HL-60 (cell line): Measurements from ENCODE around the gene LAMA4.

Experiments used
- DNase-seq, 2 experiments: peaks; one replicate each; pipeline ENCODE4 v3.0.0-alpha.2; 2010 to 2020; ENCODE audit warnings: low read depth in 1 of 2, low spot score in 1 of 2
- H3K27ac ChIP-seq: fragments of 250-450 bp; sonication (Bioruptor Pico); replicated peaks from 2 replicates; pipeline ENCODE4 v1.5.1; 2020; ENCODE audit warnings: mild to moderate bottlenecking, moderate library complexity
- H3K27me3 ChIP-seq: fragments of 250-450 bp; sonication (Bioruptor Pico); 2 replicates; pipeline ENCODE4 v1.5.1; 2021; ENCODE audit warnings: mild to moderate bottlenecking, moderate library complexity; ENCODE audit not compliant: insufficient read depth, poor library complexity, severe bottlenecking
- H3K4me3 ChIP-seq: replicated peaks from 2 replicates; pipeline ENCODE4 v1.5.1; 2011; ENCODE audit warnings: mild to moderate bottlenecking, control low read depth, low read length; ENCODE audit not compliant: insufficient read depth
- GABPA ChIP-seq: IDR thresholded peaks from 2 replicates; pipeline ENCODE4 v1.6.1; 2012; ENCODE audit warnings: low read depth
- POLR2AphosphoS5 ChIP-seq: IDR thresholded peaks from 2 replicates; pipeline ENCODE4 v1.6.1; 2012; ENCODE audit warnings: low read depth
- SPI1 ChIP-seq: IDR thresholded peaks from 2 replicates; pipeline ENCODE4 v1.6.1; 2012; ENCODE audit warnings: low read depth, mild to moderate bottlenecking, borderline replicate concordance
- TF ChIP-seq, protein P1 (sequence below): IDR thresholded peaks from 2 replicates; pipeline ENCODE4 v1.6.1; 2012; ENCODE audit warnings: low read depth; ENCODE audit not compliant: insufficient replicate concordance
- TF ChIP-seq, protein P2 (sequence below): IDR thresholded peaks from one replicate; pipeline ENCODE4 v1.5.1; 2011; ENCODE audit warnings: low read length, control low read depth, inconsistent platforms; ENCODE audit not compliant: insufficient read depth

The LAMA4 gene

DNA sequence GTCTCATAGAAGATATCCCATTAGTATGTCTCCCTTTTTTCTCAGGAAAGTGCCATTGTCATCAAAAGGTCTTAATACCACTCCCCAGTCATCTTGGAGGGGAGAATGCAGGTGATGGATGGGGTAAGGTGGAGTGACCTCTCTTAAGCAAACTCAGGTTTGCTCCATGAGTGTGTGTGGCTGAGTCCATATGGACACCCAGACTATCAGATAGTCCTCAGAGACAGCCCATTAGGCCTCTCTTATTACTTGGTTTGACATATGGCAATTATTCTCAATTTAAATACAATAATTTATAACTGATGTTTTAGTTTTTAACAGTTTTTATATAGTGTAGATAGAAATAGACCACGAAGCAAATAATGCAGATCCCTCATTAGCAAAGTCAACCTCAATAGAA is 23.2 kb downstream of the LAMA4 start:
- TF ChIP-seq, protein P1, sequence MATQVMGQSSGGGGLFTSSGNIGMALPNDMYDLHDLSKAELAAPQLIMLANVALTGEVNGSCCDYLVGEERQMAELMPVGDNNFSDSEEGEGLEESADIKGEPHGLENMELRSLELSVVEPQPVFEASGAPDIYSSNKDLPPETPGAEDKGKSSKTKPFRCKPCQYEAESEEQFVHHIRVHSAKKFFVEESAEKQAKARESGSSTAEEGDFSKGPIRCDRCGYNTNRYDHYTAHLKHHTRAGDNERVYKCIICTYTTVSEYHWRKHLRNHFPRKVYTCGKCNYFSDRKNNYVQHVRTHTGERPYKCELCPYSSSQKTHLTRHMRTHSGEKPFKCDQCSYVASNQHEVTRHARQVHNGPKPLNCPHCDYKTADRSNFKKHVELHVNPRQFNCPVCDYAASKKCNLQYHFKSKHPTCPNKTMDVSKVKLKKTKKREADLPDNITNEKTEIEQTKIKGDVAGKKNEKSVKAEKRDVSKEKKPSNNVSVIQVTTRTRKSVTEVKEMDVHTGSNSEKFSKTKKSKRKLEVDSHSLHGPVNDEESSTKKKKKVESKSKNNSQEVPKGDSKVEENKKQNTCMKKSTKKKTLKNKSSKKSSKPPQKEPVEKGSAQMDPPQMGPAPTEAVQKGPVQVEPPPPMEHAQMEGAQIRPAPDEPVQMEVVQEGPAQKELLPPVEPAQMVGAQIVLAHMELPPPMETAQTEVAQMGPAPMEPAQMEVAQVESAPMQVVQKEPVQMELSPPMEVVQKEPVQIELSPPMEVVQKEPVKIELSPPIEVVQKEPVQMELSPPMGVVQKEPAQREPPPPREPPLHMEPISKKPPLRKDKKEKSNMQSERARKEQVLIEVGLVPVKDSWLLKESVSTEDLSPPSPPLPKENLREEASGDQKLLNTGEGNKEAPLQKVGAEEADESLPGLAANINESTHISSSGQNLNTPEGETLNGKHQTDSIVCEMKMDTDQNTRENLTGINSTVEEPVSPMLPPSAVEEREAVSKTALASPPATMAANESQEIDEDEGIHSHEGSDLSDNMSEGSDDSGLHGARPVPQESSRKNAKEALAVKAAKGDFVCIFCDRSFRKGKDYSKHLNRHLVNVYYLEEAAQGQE = no peak
- no peak for TF ChIP-seq GABPA
- TF ChIP-seq SPI1 = no peak
- TF ChIP-seq, protein P2, sequence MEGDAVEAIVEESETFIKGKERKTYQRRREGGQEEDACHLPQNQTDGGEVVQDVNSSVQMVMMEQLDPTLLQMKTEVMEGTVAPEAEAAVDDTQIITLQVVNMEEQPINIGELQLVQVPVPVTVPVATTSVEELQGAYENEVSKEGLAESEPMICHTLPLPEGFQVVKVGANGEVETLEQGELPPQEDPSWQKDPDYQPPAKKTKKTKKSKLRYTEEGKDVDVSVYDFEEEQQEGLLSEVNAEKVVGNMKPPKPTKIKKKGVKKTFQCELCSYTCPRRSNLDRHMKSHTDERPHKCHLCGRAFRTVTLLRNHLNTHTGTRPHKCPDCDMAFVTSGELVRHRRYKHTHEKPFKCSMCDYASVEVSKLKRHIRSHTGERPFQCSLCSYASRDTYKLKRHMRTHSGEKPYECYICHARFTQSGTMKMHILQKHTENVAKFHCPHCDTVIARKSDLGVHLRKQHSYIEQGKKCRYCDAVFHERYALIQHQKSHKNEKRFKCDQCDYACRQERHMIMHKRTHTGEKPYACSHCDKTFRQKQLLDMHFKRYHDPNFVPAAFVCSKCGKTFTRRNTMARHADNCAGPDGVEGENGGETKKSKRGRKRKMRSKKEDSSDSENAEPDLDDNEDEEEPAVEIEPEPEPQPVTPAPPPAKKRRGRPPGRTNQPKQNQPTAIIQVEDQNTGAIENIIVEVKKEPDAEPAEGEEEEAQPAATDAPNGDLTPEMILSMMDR = no peak
- TF ChIP-seq POLR2AphosphoS5 = no peak
- Histone ChIP-seq H3K4me3 (no peak overlapping the region), H3K27me3 (no peaks in the 10 kb centered on the region), H3K27ac (no peak overlapping the region)
- DNase-seq = no peak

DNA sequence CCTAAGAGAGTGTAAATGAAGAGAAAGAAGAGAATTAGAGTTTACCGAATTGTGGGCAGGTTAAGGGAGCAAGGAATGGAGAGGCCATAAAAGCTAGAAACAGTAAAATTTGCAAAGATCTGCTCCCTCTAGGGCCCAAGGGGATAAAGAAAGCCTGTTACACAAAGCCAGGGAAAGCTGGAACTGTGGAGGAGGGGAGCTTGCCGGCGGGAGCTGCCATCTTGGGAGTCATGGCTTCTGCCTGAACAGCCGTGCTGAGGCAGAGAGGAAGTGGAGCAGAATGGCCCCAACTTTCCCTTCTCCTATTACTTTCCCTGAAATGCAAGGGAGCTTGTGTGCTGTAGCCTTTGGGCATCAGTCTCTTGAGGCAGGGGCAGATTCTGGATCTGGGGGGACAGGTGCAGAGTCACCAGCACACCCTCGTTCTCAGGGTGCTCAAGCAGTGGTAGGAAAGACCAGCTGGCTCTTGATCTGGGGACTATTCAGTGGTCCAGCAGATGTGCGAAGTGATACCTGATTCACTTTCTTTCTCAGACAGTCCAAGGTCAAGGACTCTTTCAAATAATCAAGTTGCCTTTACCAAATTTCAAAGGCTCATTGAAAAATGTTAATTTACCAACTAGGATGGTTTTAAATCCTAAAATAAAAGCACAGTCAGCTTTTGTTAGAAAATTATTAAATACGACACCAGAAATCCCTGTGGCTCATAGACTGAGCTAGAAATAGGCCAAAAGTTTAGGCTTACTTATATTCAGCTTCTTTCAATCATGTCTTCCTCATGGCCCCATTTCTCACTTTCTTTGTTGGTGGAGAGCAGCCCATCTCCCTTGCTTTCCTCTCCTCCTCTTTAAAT is 25.7 kb downstream of the LAMA4 start:
- Histone ChIP-seq H3K27ac (no peak overlapping the region), H3K27me3 (no peaks in the 10 kb centered on the region), H3K4me3 (no peak overlapping the region)
- TF ChIP-seq SPI1 (no peak), GABPA (no peak), POLR2AphosphoS5 (no peak)
- TF ChIP-seq, protein P2 = no peak
- TF ChIP-seq, protein P1 = no peak
- DNase-seq = no peak

DNA sequence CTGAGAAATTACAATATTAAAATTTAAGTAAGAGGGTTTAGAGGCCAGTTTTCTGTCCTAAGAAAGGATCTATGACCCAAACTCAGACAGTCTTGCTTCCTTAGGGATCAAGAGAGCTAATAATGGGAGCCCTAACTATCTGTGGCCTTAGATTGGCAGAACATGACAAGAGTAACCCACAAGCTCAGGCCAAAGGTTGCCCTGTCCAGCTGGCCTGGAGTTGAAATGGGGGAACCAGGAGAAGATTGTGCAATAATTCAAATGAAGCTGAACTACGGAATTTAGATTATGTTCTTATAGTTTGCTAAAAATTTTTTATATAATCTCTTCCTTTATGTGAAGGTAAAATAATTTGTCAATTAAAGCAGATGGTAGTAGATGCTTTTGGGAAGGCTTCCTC is 26.4 kb downstream of the LAMA4 start:
- DNase-seq = no peak
- no peak overlapping the region for H3K27ac ChIP-seq

More for the DNA sequence above, 26.4 kb downstream of the LAMA4 start:
- TF ChIP-seq, protein P2 = no peak
- no peak for TF ChIP-seq GABPA
- TF ChIP-seq SPI1 = no peak
- TF ChIP-seq, protein P1 = no peak
- no peak for TF ChIP-seq POLR2AphosphoS5
- Histone ChIP-seq H3K4me3 (no peak overlapping the region), H3K27me3 (no peaks in the 10 kb centered on the region)
